ENCODE measurements around the gene ME2.

DNA sequence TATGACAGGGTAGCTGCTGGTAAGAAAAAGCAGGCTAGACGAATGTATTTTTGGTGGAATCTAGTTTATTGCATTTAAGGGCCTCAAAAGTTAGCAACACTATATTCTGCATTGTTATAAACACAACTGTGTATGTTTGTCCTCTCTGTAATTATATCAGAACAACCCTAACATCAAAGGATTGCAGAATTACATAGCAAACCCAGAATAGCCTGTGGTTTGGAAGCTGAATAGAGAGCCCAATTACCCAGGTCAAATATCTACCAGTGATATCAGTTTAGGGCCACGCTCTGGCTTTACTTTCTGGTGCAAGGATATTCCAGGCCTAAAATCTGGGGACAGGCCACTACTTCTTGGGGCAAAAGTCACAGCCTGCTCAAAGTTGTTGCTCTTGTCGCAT is 34.0 kb upstream of the ME2 start:
- no peak for TF ChIP-seq POLR2A (IDR thresholded peaks at IDR 0.05)
- TF ChIP-seq, protein P1, sequence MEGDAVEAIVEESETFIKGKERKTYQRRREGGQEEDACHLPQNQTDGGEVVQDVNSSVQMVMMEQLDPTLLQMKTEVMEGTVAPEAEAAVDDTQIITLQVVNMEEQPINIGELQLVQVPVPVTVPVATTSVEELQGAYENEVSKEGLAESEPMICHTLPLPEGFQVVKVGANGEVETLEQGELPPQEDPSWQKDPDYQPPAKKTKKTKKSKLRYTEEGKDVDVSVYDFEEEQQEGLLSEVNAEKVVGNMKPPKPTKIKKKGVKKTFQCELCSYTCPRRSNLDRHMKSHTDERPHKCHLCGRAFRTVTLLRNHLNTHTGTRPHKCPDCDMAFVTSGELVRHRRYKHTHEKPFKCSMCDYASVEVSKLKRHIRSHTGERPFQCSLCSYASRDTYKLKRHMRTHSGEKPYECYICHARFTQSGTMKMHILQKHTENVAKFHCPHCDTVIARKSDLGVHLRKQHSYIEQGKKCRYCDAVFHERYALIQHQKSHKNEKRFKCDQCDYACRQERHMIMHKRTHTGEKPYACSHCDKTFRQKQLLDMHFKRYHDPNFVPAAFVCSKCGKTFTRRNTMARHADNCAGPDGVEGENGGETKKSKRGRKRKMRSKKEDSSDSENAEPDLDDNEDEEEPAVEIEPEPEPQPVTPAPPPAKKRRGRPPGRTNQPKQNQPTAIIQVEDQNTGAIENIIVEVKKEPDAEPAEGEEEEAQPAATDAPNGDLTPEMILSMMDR (IDR thresholded peaks at IDR 0.05) = no peak

Data from body of pancreas (tissue), 4 donors.